HCT116 (cell line): Measurements from ENCODE around the gene TIMM10B. TPM values are rescaled to one million over a fixed set of nuclear protein-coding genes. Genes with fewer than 3 reads are reported as not detected.

Experiments
- ATAC-seq: fragments of 200-7000 bp; cut with Tn5 transposase; 2 replicates; pipeline ENCODE4 v1.9.1; 2020; ENCODE audit warnings: mild to moderate bottlenecking, moderate library complexity
- BruUV-seq: library from RNA; stranded (reverse); fragments of 400-500 nt; replicated peaks from 2 replicates; lab custom pipeline; 2021; lab: Mats Ljungman, UMichigan
- CTCF ChIA-PET: fragments of 300-600 bp; sonication (Branson Sonifier 250); formaldehyde crosslinking; loops from one replicate; lab custom pipeline; 2021; ENCODE audit warnings: antibody characterized with exemption; lab: Charles Lee
- POLR2A ChIA-PET: fragments of 300-600, 350-600 bp; sonication (Branson Sonifier 250); formaldehyde crosslinking; loops from one replicate; lab custom pipeline; 2021; ENCODE audit warnings: antibody characterized with exemption; lab: Charles Lee
- RAD21 ChIA-PET, 2 experiments: fragments of 300-600 bp; sonication (Branson Sonifier 250); formaldehyde crosslinking; loops; one replicate each; lab custom pipeline; 2023; ENCODE audit warnings: low total read pairs in 2 of 2; ENCODE audit not compliant: uncharacterized antibody in 2 of 2, unreplicated experiment in 2 of 2, low non-redundant PET in 1 of 2; lab: Charles Lee
- DNase-seq: peaks from one replicate; pipeline ENCODE4 v3.0.0-alpha.2; 2010; ENCODE audit warnings: low read depth, low spot score
- H2AFZ ChIP-seq: fragments of 200-600 bp; shearing (Covaris generic), sonication (generic); 2 replicates; pipeline ENCODE4 v1.6.1; 2017; ENCODE audit warnings: low read depth, mixed run types, mixed read lengths, antibody characterized with exemption, low read length; ENCODE audit not compliant: poor library complexity, severe bottlenecking
- H3K27ac ChIP-seq: 2 replicates; pipeline ENCODE4 v1.5.1; 2012; ENCODE audit warnings: low read depth, low read length
- H3K27me3 ChIP-seq: fragments of 200-600 bp; sonication (generic); 2 replicates; pipeline ENCODE4 v1.6.1; 2016; ENCODE audit warnings: mixed run types, low read length, mixed read lengths; ENCODE audit not compliant: insufficient read depth
- H3K36me3 ChIP-seq, 2 experiments: fragments of 200-500 bp in 1 of 2; fragments of 200-600 bp in 1 of 2; sonication (Bioruptor generic) in 1 of 2; sonication (generic) in 1 of 2; 2 replicates each; pipeline versions ENCODE4 v1.5.1 to v1.6.1; 2014 to 2016; ENCODE audit warnings: low read length in 2 of 2, inconsistent platforms in 1 of 2, mixed read lengths in 1 of 2, mixed run types in 1 of 2; ENCODE audit not compliant: insufficient read depth in 2 of 2, control insufficient read depth in 1 of 2
- H3K4me1 ChIP-seq, 2 experiments: fragments of 200-600 bp in 1 of 2; sonication (generic) in 1 of 2; 2 replicates each; pipeline versions ENCODE4 v1.5.1 to v1.6.1; 2012 to 2017; ENCODE audit warnings: low read length in 2 of 2, inconsistent platforms in 1 of 2, mild to moderate bottlenecking in 1 of 2, mixed read lengths in 1 of 2, mixed run types in 1 of 2, moderate library complexity in 1 of 2; ENCODE audit not compliant: insufficient read depth in 2 of 2, control insufficient read depth in 1 of 2
- H3K4me2 ChIP-seq: fragments of 200-600 bp; sonication (generic); 2 replicates; pipeline ENCODE4 v1.6.1; 2017; ENCODE audit warnings: mixed run types, low read length, mixed read lengths
- H3K4me3 ChIP-seq, 2 experiments: fragments of 200-600 bp in 1 of 2; sonication (generic) in 1 of 2; replicated peaks in 1 of 2; 2 replicates each; pipeline ENCODE4 v1.5.1; 2011 to 2016; ENCODE audit warnings: low read length in 2 of 2, control low read depth in 1 of 2, low read depth in 1 of 2, mild to moderate bottlenecking in 1 of 2, mixed read lengths in 1 of 2, mixed run types in 1 of 2
- H3K79me2 ChIP-seq: fragments of 200-600 bp; sonication (generic); 2 replicates; pipeline ENCODE4 v1.6.1; 2017; ENCODE audit warnings: mild to moderate bottlenecking, mixed run types, low read length, moderate library complexity, mixed read lengths; ENCODE audit not compliant: insufficient read depth
- H3K9ac ChIP-seq: fragments of 200-600 bp; sonication (generic); 2 replicates; pipeline ENCODE4 v1.6.1; 2016; ENCODE audit warnings: low read length, mixed read lengths
- H3K9me2 ChIP-seq: fragments of 200-600 bp; sonication (generic), shearing (Covaris generic); 2 replicates; pipeline ENCODE4 v1.6.1; 2017; ENCODE audit warnings: mixed run types, mild to moderate bottlenecking, moderate library complexity; ENCODE audit not compliant: insufficient read depth
- H3K9me3 ChIP-seq, 2 experiments: fragments of 200-500 bp in 1 of 2; fragments of 200-600 bp in 1 of 2; sonication (Bioruptor generic) in 1 of 2; sonication (generic) in 1 of 2; 2 replicates each; pipeline ENCODE4 v1.6.1; 2014 to 2017; ENCODE audit warnings: low read length in 2 of 2, mixed read lengths in 2 of 2, inconsistent platforms in 1 of 2, low read depth in 1 of 2, mild to moderate bottlenecking in 1 of 2, mixed run types in 1 of 2, moderate library complexity in 1 of 2; ENCODE audit not compliant: control insufficient read depth in 1 of 2, insufficient read depth in 1 of 2
- H4K20me1 ChIP-seq: fragments of 200-600 bp; sonication (generic), shearing (Covaris generic); 2 replicates; pipeline ENCODE4 v1.6.1; 2017; ENCODE audit warnings: mixed run types, mild to moderate bottlenecking, moderate library complexity; ENCODE audit not compliant: insufficient read depth
- CBX3 ChIP-seq: IDR thresholded peaks from 2 replicates; pipeline ENCODE4 v1.6.1; 2012; ENCODE audit warnings: low read depth
- CEBPB ChIP-seq: IDR thresholded peaks from 2 replicates; pipeline ENCODE4 v1.6.1; 2012; ENCODE audit warnings: low read depth
- EZH2 ChIP-seq: fragments of 200-600 bp; sonication (generic); IDR thresholded peaks from 2 replicates; pipeline ENCODE4 v1.6.1; 2017; ENCODE audit warnings: antibody characterized with exemption, mixed run types
- FOSL1 ChIP-seq: IDR thresholded peaks from 2 replicates; pipeline ENCODE4 v1.6.1; 2012; ENCODE audit warnings: low read depth
- JUND ChIP-seq: IDR thresholded peaks from 2 replicates; pipeline ENCODE4 v1.6.1; 2012
- POLR2A ChIP-seq: IDR thresholded peaks from 2 replicates; pipeline ENCODE4 v1.7.0; 2011; ENCODE audit warnings: borderline replicate concordance; ENCODE audit not compliant: insufficient read depth, insufficient read length; ENCODE audit errors: extremely low read depth
- POLR2AphosphoS5 ChIP-seq: IDR thresholded peaks from 2 replicates; pipeline ENCODE4 v1.6.1; 2011; ENCODE audit warnings: mild to moderate bottlenecking, low read depth, low read length, moderate library complexity
- RAD21 ChIP-seq: IDR thresholded peaks from 2 replicates; pipeline ENCODE4 v1.6.1; 2012; ENCODE audit warnings: low read depth, mild to moderate bottlenecking
- SP1 ChIP-seq: IDR thresholded peaks from 2 replicates; pipeline ENCODE4 v1.6.1; 2012; ENCODE audit warnings: low read depth
- SRF ChIP-seq: IDR thresholded peaks from 2 replicates; pipeline ENCODE4 v1.6.1; 2012; ENCODE audit warnings: low read depth
- TCF7L2 ChIP-seq: IDR thresholded peaks from 2 replicates; pipeline ENCODE4 v1.7.0; 2011; ENCODE audit warnings: borderline replicate concordance, inconsistent platforms; ENCODE audit not compliant: insufficient read depth, insufficient read length; ENCODE audit errors: extremely low read depth
- YY1 ChIP-seq: IDR thresholded peaks from 2 replicates; pipeline ENCODE4 v1.6.1; 2011; ENCODE audit warnings: low read length, low read depth, moderate library complexity, mild to moderate bottlenecking; ENCODE audit not compliant: insufficient replicate concordance; ENCODE audit errors: extremely low read depth
- ZFX ChIP-seq: fragments of 450-650 bp; IDR thresholded peaks from 2 replicates; pipeline ENCODE4 v1.6.1; 2017
- ZNF274 ChIP-seq: fragments of 200-500 bp; sonication (Bioruptor generic); IDR thresholded peaks from 2 replicates; pipeline ENCODE4 v1.6.1; 2014; ENCODE audit warnings: mild to moderate bottlenecking, low read depth, low read length, inconsistent platforms
- intact Hi-C: fragments of 100-400 bp; cut with micrococcal nuclease; formaldehyde crosslinking; loops from 2 replicates; pipeline ENCODE4 v1.10.0; 2022
- total RNA-seq: library from RNA; stranded (reverse); gene quantifications from one replicate; pipeline ENCODE4 v1.2.1, GENCODE V29; 2021; ENCODE audit not compliant: unreplicated experiment
- TF ChIP-seq, protein P1 (sequence below): IDR thresholded peaks from 2 replicates; pipeline ENCODE4 v1.6.1; 2012
- TF ChIP-seq, protein P2 (sequence below): IDR thresholded peaks from 2 replicates; pipeline ENCODE4 v1.6.1; 2012
- TF ChIP-seq, protein P3 (sequence below), 3 experiments: fragments of 200-600 bp in 1 of 3; sonication (generic) in 1 of 3; IDR thresholded peaks in 2 of 3; conservative IDR thresholded peaks in 1 of 3; 2 replicates each; pipeline ENCODE4 v1.5.1; 2012 to 2017; ENCODE audit warnings: low read depth in 2 of 3, low read length in 2 of 3, antibody characterized with exemption in 1 of 3, borderline replicate concordance in 1 of 3, control low read depth in 1 of 3, mild to moderate bottlenecking in 1 of 3, mixed read lengths in 1 of 3, mixed run types in 1 of 3, moderate library complexity in 1 of 3; ENCODE audit not compliant: insufficient read depth in 1 of 3

The TIMM10B gene
- total RNA-seq, 1 experiment from 2014 or later: 22.9 TPM

DNA sequence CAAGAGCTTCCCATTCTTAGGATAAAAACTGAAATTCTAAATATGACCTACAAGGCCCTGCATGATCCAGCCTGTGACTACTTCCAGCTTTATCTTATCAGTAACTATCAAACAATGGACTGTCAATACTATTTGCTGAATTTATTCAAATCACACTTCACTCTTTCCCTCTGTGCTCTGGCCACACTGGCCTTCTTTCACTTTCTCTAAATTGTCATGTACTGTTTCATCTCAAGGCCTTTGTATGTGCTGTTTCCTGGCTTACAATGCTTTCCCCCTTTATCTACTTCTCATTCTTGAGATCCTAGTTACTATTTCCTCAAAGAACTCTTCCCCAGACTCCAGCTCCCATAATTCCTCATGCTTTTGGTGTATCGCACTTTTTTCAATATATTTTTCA, 5.6 kb downstream of the TIMM10B start (continued):
- TF ChIP-seq FOSL1 (no peak), TCF7L2 (no peak), ZNF274 (no peak), POLR2AphosphoS5 (no peak), CBX3 (no peak)
- TF ChIP-seq, protein P1, sequence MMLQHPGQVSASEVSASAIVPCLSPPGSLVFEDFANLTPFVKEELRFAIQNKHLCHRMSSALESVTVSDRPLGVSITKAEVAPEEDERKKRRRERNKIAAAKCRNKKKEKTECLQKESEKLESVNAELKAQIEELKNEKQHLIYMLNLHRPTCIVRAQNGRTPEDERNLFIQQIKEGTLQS: no peak
- TF ChIP-seq, protein P2, sequence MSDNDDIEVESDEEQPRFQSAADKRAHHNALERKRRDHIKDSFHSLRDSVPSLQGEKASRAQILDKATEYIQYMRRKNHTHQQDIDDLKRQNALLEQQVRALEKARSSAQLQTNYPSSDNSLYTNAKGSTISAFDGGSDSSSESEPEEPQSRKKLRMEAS: no peak
- TF ChIP-seq, all 23 proteins: peak for 0

DNA sequence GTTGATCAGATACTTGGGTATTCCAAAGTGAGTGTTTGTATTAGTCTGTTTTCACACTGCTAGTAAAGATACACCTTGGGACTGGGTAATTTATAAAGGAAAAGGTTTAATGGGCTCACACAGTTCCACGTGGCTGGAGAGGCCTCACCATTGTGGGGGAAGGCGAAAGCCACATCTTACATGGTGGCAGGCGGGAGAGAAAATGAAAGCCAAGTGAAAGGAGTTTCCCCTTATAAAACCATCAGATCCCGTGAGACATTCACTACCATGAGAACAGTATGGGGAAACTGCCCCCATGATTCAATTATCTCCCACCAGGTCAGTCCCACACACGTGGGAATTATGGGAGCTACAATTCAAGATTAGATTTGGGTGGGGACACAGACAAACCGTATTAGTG, 7.0 kb downstream of the TIMM10B start:
- no peak overlapping the region for H3K4me3 ChIP-seq
- H3K27ac ChIP-seq: no peak overlapping the region
- DNase-seq (no peak), ATAC-seq (no peak)
- no peak overlapping the region for H3K4me2 ChIP-seq
- POLR2A ChIA-PET: no interaction called here
- no peak overlapping the region for H2AFZ ChIP-seq
- no TSS peak for BruUV-seq
- H3K79me2 ChIP-seq: peaks cover 5% of the 10 kb centered on the region
- no peak overlapping the region for H3K9ac ChIP-seq
- no peaks in the 10 kb centered on the region for H3K9me3 ChIP-seq
- TF ChIP-seq CBX3: no peak
- TF ChIP-seq POLR2A: no peak
- no peak for TF ChIP-seq JUND
- TF ChIP-seq ZFX: no peak
- TF ChIP-seq SRF: no peak
- TF ChIP-seq CEBPB: no peak
- TF ChIP-seq SP1: no peak
- no peak for TF ChIP-seq ZNF274
- no peak for TF ChIP-seq POLR2AphosphoS5
- no peak for TF ChIP-seq YY1
- no peak for TF ChIP-seq FOSL1
- TF ChIP-seq EZH2: no peak
- TF ChIP-seq, protein P3, sequence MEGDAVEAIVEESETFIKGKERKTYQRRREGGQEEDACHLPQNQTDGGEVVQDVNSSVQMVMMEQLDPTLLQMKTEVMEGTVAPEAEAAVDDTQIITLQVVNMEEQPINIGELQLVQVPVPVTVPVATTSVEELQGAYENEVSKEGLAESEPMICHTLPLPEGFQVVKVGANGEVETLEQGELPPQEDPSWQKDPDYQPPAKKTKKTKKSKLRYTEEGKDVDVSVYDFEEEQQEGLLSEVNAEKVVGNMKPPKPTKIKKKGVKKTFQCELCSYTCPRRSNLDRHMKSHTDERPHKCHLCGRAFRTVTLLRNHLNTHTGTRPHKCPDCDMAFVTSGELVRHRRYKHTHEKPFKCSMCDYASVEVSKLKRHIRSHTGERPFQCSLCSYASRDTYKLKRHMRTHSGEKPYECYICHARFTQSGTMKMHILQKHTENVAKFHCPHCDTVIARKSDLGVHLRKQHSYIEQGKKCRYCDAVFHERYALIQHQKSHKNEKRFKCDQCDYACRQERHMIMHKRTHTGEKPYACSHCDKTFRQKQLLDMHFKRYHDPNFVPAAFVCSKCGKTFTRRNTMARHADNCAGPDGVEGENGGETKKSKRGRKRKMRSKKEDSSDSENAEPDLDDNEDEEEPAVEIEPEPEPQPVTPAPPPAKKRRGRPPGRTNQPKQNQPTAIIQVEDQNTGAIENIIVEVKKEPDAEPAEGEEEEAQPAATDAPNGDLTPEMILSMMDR (IDR thresholded peaks at IDR 0.05 in 2 of 3, conservative IDR thresholded peaks at IDR 0.05 in 1 of 3; ENCODE audit: borderline replicate concordance in 1 of 3, insufficient read depth in 1 of 3, low read depth in 2 of 3, low read length in 2 of 3): no peak
- no peak for TF ChIP-seq RAD21
- no peak for TF ChIP-seq TCF7L2
- H3K36me3 ChIP-seq: peaks cover 17 to 33% of the 10 kb centered on the region in 2 experiments
- intact Hi-C loops: no loop called here
- H4K20me1 ChIP-seq: no peaks in the 10 kb centered on the region
- RAD21 ChIA-PET: no interaction called here
- H3K4me1 ChIP-seq: no peaks in the 10 kb centered on the region
- no peaks in the 10 kb centered on the region for H3K27me3 ChIP-seq
- CTCF ChIA-PET: no interaction called here
- no peaks in the 10 kb centered on the region for H3K9me2 ChIP-seq
